Tibial nerve (tissue), 4 donors: Measurements from ENCODE around the gene MSI2. TPM values are rescaled to one million over a fixed set of nuclear protein-coding genes. Genes with fewer than 3 reads are reported as not detected.

Source experiments
- DNase-seq, 2 donors: peaks; one replicate each; pipeline ENCODE4 v3.0.0-alpha.2; 2019; ENCODE audit warnings: low spot score in 2 of 2
- H3K27ac ChIP-seq, 4 donors: fragments of 200-600 bp; sonication (generic) in 3 of 4; one replicate each; pipeline ENCODE4 v1.5.1; 2017 to 2019; ENCODE audit warnings: mild to moderate bottlenecking in 1 of 4
- H3K27me3 ChIP-seq, 2 donors: fragments of 200-600 bp; sonication (generic) in 1 of 2; one replicate each; pipeline versions ENCODE4 v1.5.1 to v1.6.0; 2017 to 2019
- H3K36me3 ChIP-seq, 3 donors: fragments of 200-600 bp; sonication (generic); one replicate each; pipeline ENCODE4 v1.5.1; 2018 to 2019
- H3K4me1 ChIP-seq, 4 donors: fragments of 200-600 bp; sonication (generic) in 3 of 4; one replicate each; pipeline ENCODE4 v1.5.1; 2017 to 2019
- H3K4me3 ChIP-seq, 4 donors: fragments of 200-600 bp; sonication (generic) in 3 of 4; one replicate each; pipeline ENCODE4 v1.5.1; 2017 to 2019; ENCODE audit warnings: mild to moderate bottlenecking in 1 of 4, moderate library complexity in 1 of 4
- H3K9me3 ChIP-seq, 4 donors: fragments of 200-600 bp; sonication (generic) in 3 of 4; one replicate each; pipeline ENCODE4 v1.5.1; 2017 to 2019
- CTCF ChIP-seq, 5 experiments: fragments of 200-600 bp in 3 of 5; fragments of 450-650 bp in 2 of 5; sonication (generic) in 3 of 5; IDR thresholded peaks; one replicate each; pipeline ENCODE4 v1.5.1; 2016 to 2019; ENCODE audit warnings: antibody characterized with exemption in 5 of 5, mild to moderate bottlenecking in 3 of 5, moderate library complexity in 2 of 5
- EP300 ChIP-seq, 2 donors: sonication (generic); formaldehyde crosslinking; IDR thresholded peaks; one replicate each; pipeline ENCODE4 v1.6.1; 2017; ENCODE audit warnings: antibody characterized with exemption in 2 of 2, mild to moderate bottlenecking in 1 of 2
- POLR2A ChIP-seq, 2 donors: fragments of 450-650 bp; IDR thresholded peaks; one replicate each; pipeline ENCODE4 v1.6.1; 2017; ENCODE audit warnings: antibody characterized with exemption in 2 of 2, mild to moderate bottlenecking in 2 of 2, moderate library complexity in 2 of 2
- WGBS, 2 donors: methylation state at CpG; one replicate each; pipeline ENCODE4 v1.1.5; 2018; 5-methylcytosine and 5-hydroxymethylcytosine counted together
- total RNA-seq, 4 donors: library from RNA; depleted of rRNA; stranded (reverse); fragments of >200 nt; gene quantifications; one replicate each; pipeline ENCODE4 v1.1.0, GENCODE V29; 2016

MSI2 gene
- total RNA-seq, 4 donors from 2014 or later = 11.5 to 18.3 (median 14.2) TPM

GRCh38 chr17:57343717-57344116, 87.4 kb downstream of the MSI2 start:
- H3K9me3 ChIP-seq = no peaks in the 10 kb centered on the region
- H3K27ac ChIP-seq = no peak overlapping the region
- H3K36me3 ChIP-seq = peaks cover 0 to 7% (median 0%) of the 10 kb centered on the region in 3 donors
- 88 to 92% methylated on average over 5 of the region's 5 CpGs for WGBS, 2 donors
- TF ChIP-seq POLR2A (IDR thresholded peaks at IDR 0.05) (no peak), CTCF (IDR thresholded peaks at IDR 0.05) (no peak), EP300 (IDR thresholded peaks at IDR 0.05) (no peak)
- H3K4me3 ChIP-seq = no peak overlapping the region
- no peaks in the 10 kb centered on the region for H3K27me3 ChIP-seq
- peaks cover 0 to 4% (median 2%) of the 10 kb centered on the region in 4 donors for H3K4me1 ChIP-seq
- no peak for DNase-seq

GRCh38 chr17:57344261-57344660, 87.9 kb downstream of the MSI2 start:
- Histone ChIP-seq H3K27me3 (no peaks in the 10 kb centered on the region), H3K36me3 (peaks cover 0 to 7% (median 0%) of the 10 kb centered on the region in 3 donors), H3K4me1 (peaks cover 0 to 4% (median 2%) of the 10 kb centered on the region in 4 donors), H3K4me3 (no peak overlapping the region), H3K9me3 (no peaks in the 10 kb centered on the region), H3K27ac (no peak overlapping the region)
- no peak for TF ChIP-seq CTCF (IDR thresholded peaks at IDR 0.05)
- no peak for TF ChIP-seq EP300 (IDR thresholded peaks at IDR 0.05)
- no peak for TF ChIP-seq POLR2A (IDR thresholded peaks at IDR 0.05)
- WGBS, 2 donors = 96 to 97% methylated on average over 4 of the region's 4 CpGs
- DNase-seq = no peak

GRCh38 chr17:57349541-57350247, 93.4 kb downstream of the MSI2 start:
- H3K36me3 ChIP-seq = peaks cover 0 to 7% (median 0%) of the 10 kb centered on the region in 3 donors
- TF ChIP-seq POLR2A (IDR thresholded peaks at IDR 0.05) (no peak), CTCF (IDR thresholded peaks at IDR 0.05) (no peak), EP300 (IDR thresholded peaks at IDR 0.05) (no peak)
- no peak overlapping the region for H3K4me3 ChIP-seq
- H3K27ac ChIP-seq = no peak overlapping the region
- H3K27me3 ChIP-seq = no peaks in the 10 kb centered on the region
- peaks cover 0 to 5% (median 0%) of the 10 kb centered on the region in 4 donors for H3K4me1 ChIP-seq
- no peaks in the 10 kb centered on the region for H3K9me3 ChIP-seq
- no peak for DNase-seq
- 74 to 77% methylated on average over 3 of the region's 3 CpGs for WGBS, 2 donors

GRCh38 chr17:57350266-57350665, 93.9 kb downstream of the MSI2 start:
- Histone ChIP-seq H3K4me1 (peaks cover 0 to 5% (median 0%) of the 10 kb centered on the region in 4 donors), H3K4me3 (no peak overlapping the region), H3K27me3 (no peaks in the 10 kb centered on the region), H3K36me3 (peaks cover 0 to 7% (median 0%) of the 10 kb centered on the region in 3 donors), H3K9me3 (no peaks in the 10 kb centered on the region), H3K27ac (no peak overlapping the region)
- 75 to 80% methylated on average over 6 of the region's 6 CpGs for WGBS, 2 donors
- peak in 1 of 2 donors; percentile 69 for DNase-seq
- no peak for TF ChIP-seq EP300 (IDR thresholded peaks at IDR 0.05)
- TF ChIP-seq POLR2A (IDR thresholded peaks at IDR 0.05) = no peak
- TF ChIP-seq CTCF (IDR thresholded peaks at IDR 0.05) = no peak

GRCh38 chr17:57352665-57353175, 96.4 kb downstream of the MSI2 start:
- Histone ChIP-seq H3K4me3 (no peak overlapping the region), H3K27me3 (no peaks in the 10 kb centered on the region), H3K4me1 (peaks cover 0 to 15% (median 6%) of the 10 kb centered on the region in 4 donors), H3K36me3 (peaks cover 0 to 4% (median 0%) of the 10 kb centered on the region in 3 donors), H3K27ac (no peak overlapping the region), H3K9me3 (no peaks in the 10 kb centered on the region)
- DNase-seq = peak in 1 of 2 donors; percentile 16
- TF ChIP-seq CTCF (IDR thresholded peaks at IDR 0.05) (no peak), POLR2A (IDR thresholded peaks at IDR 0.05) (no peak), EP300 (IDR thresholded peaks at IDR 0.05) (no peak)
- WGBS, 2 donors = 85 to 87% methylated on average over 5 of the region's 5 CpGs
